Cardiac muscle cell (in vitro differentiated cells and primary cell): ENCODE results near the gene NFASC. TPM values are rescaled to one million over a fixed set of nuclear protein-coding genes. Genes with fewer than 3 reads are reported as not detected.

Experiments used
- DNase-seq, 2 donors: peaks; one replicate each; pipeline versions ENCODE4 v3.0.0 to v3.0.0-alpha.2; 2010 to 2017; ENCODE audit warnings: low read depth in 1 of 2, low spot score in 1 of 2
- H3K27ac ChIP-seq: fragments of 200-600 bp; sonication (generic); 2 replicates; pipeline ENCODE4 v1.5.1; 2016
- H3K27me3 ChIP-seq: fragments of 200-600 bp; sonication (generic); 2 replicates; pipeline ENCODE4 v1.6.0; 2016; ENCODE audit warnings: control low read depth
- H3K36me3 ChIP-seq: fragments of 200-600 bp; sonication (generic); 2 replicates; pipeline ENCODE4 v1.5.1; 2016; ENCODE audit warnings: control low read depth
- H3K4me1 ChIP-seq: fragments of 200-600 bp; sonication (generic); 2 replicates; pipeline ENCODE4 v1.8.1; 2017; ENCODE audit warnings: low read depth, mild to moderate bottlenecking, mixed run types
- H3K4me3 ChIP-seq: fragments of 200-600 bp; sonication (generic); 2 replicates; pipeline ENCODE4 v1.5.1; 2016; ENCODE audit warnings: mild to moderate bottlenecking
- H3K9me3 ChIP-seq: fragments of 200-600 bp; sonication (generic); 2 replicates; pipeline ENCODE4 v1.5.1; 2017; ENCODE audit warnings: low read depth, mild to moderate bottlenecking, control low read depth
- polyA plus RNA-seq: library from polyadenylated mRNA; unstranded; fragments of >200 nt; fragmentation: Nextera tagmentation; extraction: Ambion mirVana; gene quantifications from 2 replicates; pipeline ENCODE4 v1.2.1, GENCODE V29; 2016
- total RNA-seq: library from RNA; depleted of rRNA; stranded (reverse); fragments of >200 nt; gene quantifications from 2 replicates; pipeline ENCODE4 v1.2.3, GENCODE V29; 2016
- TF ChIP-seq, protein P1 (sequence below): IDR thresholded peaks from 2 replicates; pipeline ENCODE4 v1.5.1; 2012; ENCODE audit warnings: low read depth, mild to moderate bottlenecking, low read length

Gene NFASC
- total and polyA plus RNA-seq, 2 experiments from 2014 or later = 0.63 TPM; not detected in 1

DNA sequence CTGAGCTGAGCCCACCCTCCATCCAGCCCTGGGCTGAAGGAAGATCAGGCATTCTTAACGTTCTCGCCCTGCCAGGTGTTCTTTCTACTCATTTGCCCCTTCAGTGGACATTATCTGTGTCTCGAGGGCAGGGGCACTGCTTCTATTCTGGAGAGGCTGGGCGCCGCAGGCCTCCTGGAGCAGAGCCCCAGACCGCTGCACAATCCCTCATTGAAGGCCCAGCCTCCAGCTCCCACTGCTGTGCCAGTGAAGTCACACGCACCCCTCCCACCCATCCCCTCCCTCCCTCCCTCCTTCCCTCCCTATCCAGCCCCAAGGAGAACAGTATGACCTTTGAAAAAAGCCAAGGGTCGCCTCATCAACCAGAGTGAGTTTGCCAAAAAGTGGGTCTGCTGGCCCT, 76.7 kb downstream of the NFASC start:
- no peak overlapping the region for H3K4me3 ChIP-seq
- DNase-seq = no peak
- H3K27me3 ChIP-seq = peaks cover 4% of the 10 kb centered on the region
- TF ChIP-seq, protein P1, sequence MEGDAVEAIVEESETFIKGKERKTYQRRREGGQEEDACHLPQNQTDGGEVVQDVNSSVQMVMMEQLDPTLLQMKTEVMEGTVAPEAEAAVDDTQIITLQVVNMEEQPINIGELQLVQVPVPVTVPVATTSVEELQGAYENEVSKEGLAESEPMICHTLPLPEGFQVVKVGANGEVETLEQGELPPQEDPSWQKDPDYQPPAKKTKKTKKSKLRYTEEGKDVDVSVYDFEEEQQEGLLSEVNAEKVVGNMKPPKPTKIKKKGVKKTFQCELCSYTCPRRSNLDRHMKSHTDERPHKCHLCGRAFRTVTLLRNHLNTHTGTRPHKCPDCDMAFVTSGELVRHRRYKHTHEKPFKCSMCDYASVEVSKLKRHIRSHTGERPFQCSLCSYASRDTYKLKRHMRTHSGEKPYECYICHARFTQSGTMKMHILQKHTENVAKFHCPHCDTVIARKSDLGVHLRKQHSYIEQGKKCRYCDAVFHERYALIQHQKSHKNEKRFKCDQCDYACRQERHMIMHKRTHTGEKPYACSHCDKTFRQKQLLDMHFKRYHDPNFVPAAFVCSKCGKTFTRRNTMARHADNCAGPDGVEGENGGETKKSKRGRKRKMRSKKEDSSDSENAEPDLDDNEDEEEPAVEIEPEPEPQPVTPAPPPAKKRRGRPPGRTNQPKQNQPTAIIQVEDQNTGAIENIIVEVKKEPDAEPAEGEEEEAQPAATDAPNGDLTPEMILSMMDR = no peak
- H3K4me1 ChIP-seq = peaks cover 4% of the 10 kb centered on the region
- no peaks in the 10 kb centered on the region for H3K9me3 ChIP-seq
- no peak overlapping the region for H3K27ac ChIP-seq
- H3K36me3 ChIP-seq = no peaks in the 10 kb centered on the region

DNA sequence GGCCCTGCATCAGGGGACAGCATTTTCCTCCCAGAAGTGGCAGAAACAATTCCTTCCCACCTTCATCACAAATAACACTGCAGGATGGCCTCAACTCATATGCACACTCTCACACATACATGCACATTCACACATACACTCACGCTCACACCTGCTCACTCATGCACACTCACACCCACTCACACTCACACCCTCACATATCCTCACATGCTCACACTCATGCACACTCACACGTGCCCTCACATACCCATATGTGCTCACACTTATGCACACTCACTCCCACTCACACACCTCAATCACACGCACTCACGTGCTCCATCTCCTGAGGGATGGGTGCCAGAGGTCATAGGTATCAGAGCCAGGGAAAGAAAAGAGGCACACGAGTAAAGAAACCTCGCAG, 77.1 kb downstream of the NFASC start:
- H3K27me3 ChIP-seq = peaks cover 4% of the 10 kb centered on the region
- no peaks in the 10 kb centered on the region for H3K9me3 ChIP-seq
- TF ChIP-seq, protein P1 = no peak
- DNase-seq = no peak
- H3K36me3 ChIP-seq = no peaks in the 10 kb centered on the region
- H3K4me3 ChIP-seq = no peak overlapping the region
- H3K4me1 ChIP-seq = peaks cover 4% of the 10 kb centered on the region
- H3K27ac ChIP-seq = no peak overlapping the region

DNA sequence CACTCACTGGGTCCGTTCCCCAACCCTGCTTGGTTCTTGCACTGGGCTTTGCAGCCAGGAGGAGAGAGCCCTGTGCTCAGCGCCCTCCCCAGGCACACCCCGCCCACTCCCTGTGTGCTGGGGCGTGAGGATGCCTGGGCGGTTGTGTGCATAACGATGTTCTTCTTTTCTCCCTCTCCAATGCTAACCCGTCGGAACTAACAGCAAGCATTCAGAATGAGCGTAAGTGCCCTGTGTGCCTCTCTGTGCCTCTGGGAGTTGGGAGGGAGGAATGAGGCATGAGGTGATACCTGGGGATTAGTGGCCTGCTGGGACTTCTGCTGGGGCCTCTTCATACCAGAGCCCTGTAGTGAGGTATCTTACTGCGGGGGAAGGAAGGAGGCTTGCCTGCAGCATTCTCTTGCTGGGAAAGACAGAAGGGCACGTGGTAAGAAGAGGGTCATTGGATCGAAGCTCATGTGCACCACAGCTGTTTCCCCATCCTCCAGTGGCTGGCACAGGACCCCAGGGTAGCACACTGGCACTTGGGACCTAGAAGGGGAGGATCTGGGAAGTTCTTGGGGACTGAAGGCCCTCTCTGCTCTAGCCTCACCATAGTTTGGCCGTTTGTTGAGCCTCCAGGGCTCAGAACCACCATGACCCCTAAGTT, 79.8 kb downstream of the NFASC start:
- DNase-seq = no peak
- Histone ChIP-seq H3K27me3 (peaks cover 4% of the 10 kb centered on the region), H3K27ac (no peak overlapping the region), H3K9me3 (no peaks in the 10 kb centered on the region), H3K4me1 (peaks cover 4% of the 10 kb centered on the region), H3K36me3 (no peaks in the 10 kb centered on the region), H3K4me3 (no peak overlapping the region)
- TF ChIP-seq, protein P1 = no peak

DNA sequence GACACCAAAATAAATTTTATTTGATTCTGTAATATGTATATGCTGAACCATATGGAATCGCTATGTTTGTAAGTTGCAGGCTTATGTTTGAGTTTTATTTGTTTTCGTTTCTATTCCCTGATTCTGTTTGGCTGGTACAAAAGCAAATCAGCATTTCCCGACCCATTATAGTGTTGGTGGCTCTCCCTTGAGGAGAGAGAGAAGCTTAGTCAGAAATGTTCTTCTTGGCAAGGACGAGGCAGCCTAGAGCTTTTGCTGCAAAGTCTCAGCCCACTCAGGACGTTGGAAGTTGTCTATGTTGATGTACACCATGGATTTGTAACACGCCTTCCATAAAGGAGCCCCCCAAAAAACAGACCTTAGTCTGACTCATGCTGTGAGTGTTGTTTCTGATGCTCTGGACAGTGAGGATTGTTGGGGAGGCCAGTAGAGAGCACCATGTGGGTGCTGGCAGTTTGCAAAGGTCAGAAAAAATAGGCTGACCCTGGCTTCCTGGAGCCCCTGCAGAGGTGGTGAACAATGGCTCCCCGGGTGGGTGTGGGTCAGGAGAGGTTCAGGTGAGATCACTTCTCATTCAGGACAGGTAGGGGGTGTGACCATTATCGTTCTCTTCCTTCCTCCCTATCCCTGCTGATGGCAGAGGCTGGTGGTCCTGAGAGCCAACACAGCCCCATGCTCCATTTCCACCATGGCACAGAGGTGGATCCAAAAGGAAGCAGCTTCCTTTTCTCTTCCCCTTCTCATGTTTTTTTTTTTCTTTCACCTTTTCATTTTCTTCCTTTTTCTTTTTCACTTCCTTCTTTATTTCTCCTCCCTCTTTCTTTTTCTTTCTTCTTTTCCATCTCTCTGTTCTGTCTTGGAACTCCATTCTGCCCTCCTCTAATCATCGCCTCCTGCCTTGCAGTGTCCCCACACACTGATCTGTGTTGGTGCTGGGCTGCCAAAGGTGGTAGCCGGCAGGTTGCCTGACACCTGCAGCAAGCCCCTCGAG, 88.0 kb downstream of the NFASC start:
- Histone ChIP-seq H3K27ac (no peak overlapping the region), H3K4me3 (no peak overlapping the region), H3K27me3 (peaks cover 5% of the 10 kb centered on the region), H3K4me1 (peaks cover 6% of the 10 kb centered on the region), H3K9me3 (no peaks in the 10 kb centered on the region), H3K36me3 (no peaks in the 10 kb centered on the region)
- TF ChIP-seq, protein P1 = no peak
- no peak for DNase-seq

DNA sequence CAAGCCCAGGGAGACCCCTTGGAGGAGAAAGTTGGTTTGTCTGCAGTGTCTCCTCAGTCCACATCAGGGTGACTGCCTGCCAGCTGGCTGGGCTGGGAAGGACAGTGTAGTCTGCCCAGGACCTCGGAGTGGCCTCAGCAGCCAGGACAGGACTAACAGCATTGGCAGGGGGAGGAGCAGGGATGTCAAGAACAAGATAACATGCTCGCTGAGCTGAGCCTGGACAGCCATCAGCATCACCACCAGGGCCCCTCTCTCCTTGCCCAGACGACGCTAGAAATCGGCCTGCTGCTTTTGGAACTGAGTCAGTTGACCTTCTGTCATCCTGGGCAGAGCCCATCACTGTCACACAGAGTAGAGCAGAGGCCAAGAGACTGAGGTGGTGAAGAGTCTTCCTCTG, 88.7 kb downstream of the NFASC start:
- TF ChIP-seq, protein P1 = no peak
- Histone ChIP-seq H3K4me1 (peaks cover 6% of the 10 kb centered on the region), H3K9me3 (no peaks in the 10 kb centered on the region), H3K4me3 (no peak overlapping the region), H3K27ac (no peak overlapping the region), H3K36me3 (no peaks in the 10 kb centered on the region), H3K27me3 (peaks cover 5% of the 10 kb centered on the region)
- DNase-seq = peak in 1 of 2 donors; percentile 19
